Caco-2 (cell line): ENCODE data around the gene SHF. TPM values are rescaled to one million over a fixed set of nuclear protein-coding genes. Genes with fewer than 3 reads are reported as not detected.

Experiments
- BruUV-seq: library from RNA; stranded (reverse); fragments of 400-500 nt; replicated peaks from 2 replicates; lab custom pipeline; 2021; lab: Mats Ljungman, UMichigan
- CTCF ChIA-PET: fragments of 300-600 bp; sonication (Branson Sonifier 250); formaldehyde crosslinking; loops from one replicate; lab custom pipeline; 2022; ENCODE audit warnings: antibody characterized with exemption; lab: Charles Lee
- POLR2A ChIA-PET: fragments of 300-600 bp; sonication (Branson Sonifier 250); formaldehyde crosslinking; loops from one replicate; lab custom pipeline; 2022; ENCODE audit warnings: antibody characterized with exemption; lab: Charles Lee
- DNase-seq, 2 experiments: peaks; one replicate each; pipeline versions ENCODE4 v3.0.0 to v3.0.0-alpha.2; 2020 to 2022
- H3K27me3 ChIP-seq: replicated peaks from 2 replicates; pipeline ENCODE4 v1.6.0; 2011; ENCODE audit warnings: low read length; ENCODE audit not compliant: control insufficient read depth, insufficient read depth
- H3K36me3 ChIP-seq: 2 replicates; pipeline ENCODE4 v1.5.1; 2011; ENCODE audit warnings: low read length; ENCODE audit not compliant: control insufficient read depth, insufficient read depth
- H3K4me1 ChIP-seq: fragments of 250-450 bp; sonication (Bioruptor Pico); 2 replicates; pipeline ENCODE4 v1.5.1; 2020; ENCODE audit warnings: mild to moderate bottlenecking
- H3K4me3 ChIP-seq: 2 replicates; pipeline ENCODE4 v1.5.1; 2011; ENCODE audit warnings: low read depth, mild to moderate bottlenecking, control low read depth, low read length
- H3K9me3 ChIP-seq: fragments of 250-450 bp; sonication (Bioruptor Pico); 2 replicates; pipeline ENCODE4 v1.5.1; 2020; ENCODE audit warnings: mild to moderate bottlenecking, moderate library complexity
- H3K27ac Mint-ChIP-seq: one replicate; pipeline ENCODE4 v1.8.0; 2022; ENCODE audit warnings: mixed read lengths; ENCODE audit not compliant: unreplicated experiment
- H3K27me3 Mint-ChIP-seq: one replicate; pipeline ENCODE4 v1.8.0; 2022; ENCODE audit warnings: mixed read lengths; ENCODE audit not compliant: insufficient read depth, unreplicated experiment
- H3K36me3 Mint-ChIP-seq: one replicate; pipeline ENCODE4 v1.8.0; 2022; ENCODE audit warnings: mild to moderate bottlenecking, mixed read lengths; ENCODE audit not compliant: insufficient read depth, unreplicated experiment
- H3K4me1 Mint-ChIP-seq: one replicate; pipeline ENCODE4 v1.8.0; 2022; ENCODE audit warnings: low read depth, mixed read lengths; ENCODE audit not compliant: unreplicated experiment
- H3K4me3 Mint-ChIP-seq: one replicate; pipeline ENCODE4 v1.8.0; 2022; ENCODE audit warnings: mild to moderate bottlenecking, moderate library complexity, mixed read lengths; ENCODE audit not compliant: unreplicated experiment
- H3K9me3 Mint-ChIP-seq: one replicate; pipeline ENCODE4 v1.8.0; 2022; ENCODE audit warnings: mixed read lengths; ENCODE audit not compliant: unreplicated experiment
- intact Hi-C: fragments of 100-400 bp; cut with micrococcal nuclease; formaldehyde crosslinking; loops from one replicate; pipeline ENCODE4 v1.10.0; 2022; ENCODE audit not compliant: unreplicated experiment
- total RNA-seq: library from RNA; stranded (reverse); gene quantifications from 2 replicates; pipeline ENCODE4 v1.2.3, GENCODE V29; 2022
- TF ChIP-seq, protein P1 (sequence below), 2 experiments: fragments of 200-600 bp in 1 of 2; IDR thresholded peaks; 1 replicate in 1 of 2; 2 replicates in 1 of 2; pipeline versions ENCODE4 v1.5.1 to v1.8.0; 2011 to 2022; ENCODE audit warnings: antibody characterized with exemption in 1 of 2, control low read depth in 1 of 2, inconsistent platforms in 1 of 2, low read depth in 1 of 2, low read length in 1 of 2, mild to moderate bottlenecking in 1 of 2, moderate library complexity in 1 of 2; ENCODE audit not compliant: insufficient read depth in 1 of 2, severe bottlenecking in 1 of 2, unreplicated experiment in 1 of 2

Gene SHF
- total RNA-seq, 1 experiment from 2014 or later: 11.9 TPM

- BruUV-seq: no TSS peak
- H3K4me1 ChIP-seq: peaks cover 14% of the 10 kb centered on the region; the same call in 1 of the 2 replicates
- H3K27me3 ChIP-seq: no peaks in the 10 kb centered on the region
- Mint-ChIP-seq H3K4me1 (peaks cover 27% of the 10 kb centered on the region), H3K27ac (peak overlapping the region; percentile 47), H3K4me3 (peak overlapping the region; percentile 46), H3K9me3 (no peaks in the 10 kb centered on the region), H3K36me3 (peaks cover 11% of the 10 kb centered on the region), H3K27me3 (peaks cover 4% of the 10 kb centered on the region)
- peak; percentile 88 to 92 for DNase-seq
- CTCF ChIA-PET: interaction anchor here (0.7 to 1.9 kb wide), 33 partner anchors 9 to 284 kb away, joined by 3 to 24 read pairs (median 5); partner anchors contain the start of gene SORD
- TF ChIP-seq, protein P1, sequence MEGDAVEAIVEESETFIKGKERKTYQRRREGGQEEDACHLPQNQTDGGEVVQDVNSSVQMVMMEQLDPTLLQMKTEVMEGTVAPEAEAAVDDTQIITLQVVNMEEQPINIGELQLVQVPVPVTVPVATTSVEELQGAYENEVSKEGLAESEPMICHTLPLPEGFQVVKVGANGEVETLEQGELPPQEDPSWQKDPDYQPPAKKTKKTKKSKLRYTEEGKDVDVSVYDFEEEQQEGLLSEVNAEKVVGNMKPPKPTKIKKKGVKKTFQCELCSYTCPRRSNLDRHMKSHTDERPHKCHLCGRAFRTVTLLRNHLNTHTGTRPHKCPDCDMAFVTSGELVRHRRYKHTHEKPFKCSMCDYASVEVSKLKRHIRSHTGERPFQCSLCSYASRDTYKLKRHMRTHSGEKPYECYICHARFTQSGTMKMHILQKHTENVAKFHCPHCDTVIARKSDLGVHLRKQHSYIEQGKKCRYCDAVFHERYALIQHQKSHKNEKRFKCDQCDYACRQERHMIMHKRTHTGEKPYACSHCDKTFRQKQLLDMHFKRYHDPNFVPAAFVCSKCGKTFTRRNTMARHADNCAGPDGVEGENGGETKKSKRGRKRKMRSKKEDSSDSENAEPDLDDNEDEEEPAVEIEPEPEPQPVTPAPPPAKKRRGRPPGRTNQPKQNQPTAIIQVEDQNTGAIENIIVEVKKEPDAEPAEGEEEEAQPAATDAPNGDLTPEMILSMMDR (IDR thresholded peaks at IDR 0.05; ENCODE audit: insufficient read depth in 1 of 2, low read depth in 1 of 2, low read length in 1 of 2, severe bottlenecking in 1 of 2, unreplicated experiment in 1 of 2): peak; percentile 95 to 99
- POLR2A ChIA-PET: interaction anchor here (1.0 kb wide), 1 partner anchor 29 kb away, joined by 4 read pairs; no protein-coding TSS in a partner anchor
- H3K36me3 ChIP-seq: no peaks in the 10 kb centered on the region
- intact Hi-C loops: loop anchor here (2.0 kb wide), 1 partner anchor 77 kb away; no protein-coding TSS in a partner anchor
- H3K9me3 ChIP-seq: no peaks in the 10 kb centered on the region
- H3K4me3 ChIP-seq: no peak overlapping the region
Observed at GRCh38 chr15:45118131-45118588, 69.6 kb downstream of the SHF start.

DNA sequence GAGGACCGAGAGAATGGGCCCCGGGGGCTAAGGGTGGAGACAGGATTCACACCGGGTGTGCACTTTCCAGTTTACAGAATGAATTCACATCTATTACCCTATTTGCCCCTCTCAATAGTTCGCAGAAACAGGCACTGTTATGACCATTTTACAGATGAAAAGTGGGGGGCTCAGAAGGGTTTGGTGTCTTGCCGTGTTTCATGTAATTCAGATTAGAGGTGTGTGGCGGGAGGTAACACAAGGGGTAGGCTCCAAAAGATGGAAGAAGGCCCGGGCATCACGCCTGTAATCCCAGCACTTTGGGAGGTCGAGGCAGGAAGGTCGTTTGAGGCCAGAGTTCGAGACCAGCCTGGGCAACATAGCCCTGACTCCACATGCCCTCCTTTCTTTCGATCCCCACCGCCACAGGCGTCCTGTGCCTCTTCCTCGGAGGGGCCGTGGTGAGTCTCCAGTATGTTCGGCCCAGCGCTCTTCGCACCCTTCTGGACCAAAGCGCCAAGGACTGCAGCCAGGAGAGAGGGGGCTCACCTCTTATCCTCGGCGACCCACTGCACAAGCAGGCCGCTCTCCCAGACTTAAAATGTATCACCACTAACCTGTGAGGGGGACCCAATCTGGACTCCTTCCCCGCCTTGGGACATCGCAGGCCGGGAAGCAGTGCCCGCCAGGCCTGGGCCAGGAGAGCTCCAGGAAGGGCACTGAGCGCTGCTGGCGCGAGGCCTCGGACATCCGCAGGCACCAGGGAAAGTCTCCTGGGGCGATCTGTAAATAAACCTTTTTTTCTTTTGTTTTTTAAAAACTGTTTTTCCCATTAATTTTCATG, 70.2 kb downstream of the SHF start:
- H3K9me3 ChIP-seq: no peaks in the 10 kb centered on the region
- Mint-ChIP-seq H3K27me3 (peaks cover 4% of the 10 kb centered on the region), H3K4me1 (peaks cover 24% of the 10 kb centered on the region), H3K4me3 (peak overlapping the region; percentile 46), H3K27ac (peak overlapping the region; percentile 47), H3K36me3 (peaks cover 11% of the 10 kb centered on the region), H3K9me3 (no peaks in the 10 kb centered on the region)
- H3K27me3 ChIP-seq: no peaks in the 10 kb centered on the region
- POLR2A ChIA-PET: interaction anchor here (1.0 kb wide), 1 partner anchor 29 kb away, joined by 4 read pairs; no protein-coding TSS in a partner anchor
- no peak overlapping the region for H3K4me3 ChIP-seq
- CTCF ChIA-PET: interaction anchor here (0.9 to 1.9 kb wide), 30 partner anchors 9 to 285 kb away, joined by 3 to 24 read pairs (median 5); partner anchors contain the start of gene SORD
- peaks cover 9% of the 10 kb centered on the region; the same call in 1 of the 2 replicates for H3K4me1 ChIP-seq
- H3K36me3 ChIP-seq: no peaks in the 10 kb centered on the region
- intact Hi-C loops: loop anchor here (2.0 kb wide), 1 partner anchor 77 kb away; no protein-coding TSS in a partner anchor
- no TSS peak for BruUV-seq
- TF ChIP-seq, protein P1 (IDR thresholded peaks at IDR 0.05; ENCODE audit: insufficient read depth in 1 of 2, low read depth in 1 of 2, low read length in 1 of 2, severe bottlenecking in 1 of 2, unreplicated experiment in 1 of 2): no peak
- no peak for DNase-seq

Other genes with a start within 250 kb of the SHF start
- not detected in 2 replicates for gene TERB2, start 231.3 kb downstream of the SHF start, total RNA-seq
- 79.7 and 85.8 TPM in 2 replicates for gene SORD, start 164.8 kb downstream of the SHF start, total RNA-seq
- 6.9 and 8.3 TPM in 2 replicates for gene DUOX2, start 73.8 kb downstream of the SHF start, total RNA-seq
- gene DUOXA2, start 73.6 kb downstream of the SHF start, total RNA-seq: 1.5 and 1.6 TPM in 2 replicates
- gene DUOXA1, start 58.1 kb downstream of the SHF start, total RNA-seq: 0.39 TPM in 1 of 2 replicates, not detected in the other
- 0.14 and 0.56 TPM in 2 replicates for gene DUOX1, start 58.0 kb downstream of the SHF start, total RNA-seq
- 0.11 and 0.14 TPM in 2 replicates for gene SLC28A2, start 64.3 kb upstream of the SHF start, total RNA-seq
- gene GATM, start 190.6 kb upstream of the SHF start, total RNA-seq: 3.3 and 4.4 TPM in 2 replicates